ENCODE measurements around the gene LINC01488.

The LINC01488 gene

GRCh38 chr11:69531071-69531716, 49.7 kb downstream of the LINC01488 start:
- no peak for FAIRE-seq
- TF ChIP-seq PAX5 (IDR thresholded peaks at IDR 0.05; ENCODE audit: insufficient read depth, low read length, severe bottlenecking) (no peak), POLR2AphosphoS5 (IDR thresholded peaks at IDR 0.05; ENCODE audit: low read depth, low read length) (no peak), POLR2A (IDR thresholded peaks at IDR 0.05; ENCODE audit: low read depth, low read length) (no peak), POU2F2 (IDR thresholded peaks at IDR 0.05; ENCODE audit: low read depth, low read length) (no peak), SPI1 (IDR thresholded peaks at IDR 0.05; ENCODE audit: low read depth, low read length) (no peak), TAF1 (IDR thresholded peaks at IDR 0.05; ENCODE audit: low read depth, low read length) (no peak)
- DNase-seq (ENCODE audit: insufficient read length, low spot score): no peak

- no peak for TF ChIP-seq SPI1 (IDR thresholded peaks at IDR 0.05; ENCODE audit: low read depth, low read length)
- no peak for TF ChIP-seq TAF1 (IDR thresholded peaks at IDR 0.05; ENCODE audit: low read depth, low read length)
- TF ChIP-seq PAX5 (IDR thresholded peaks at IDR 0.05; ENCODE audit: insufficient read depth, low read length, severe bottlenecking): no peak
- TF ChIP-seq POU2F2 (IDR thresholded peaks at IDR 0.05; ENCODE audit: low read depth, low read length): no peak
- no peak for TF ChIP-seq POLR2AphosphoS5 (IDR thresholded peaks at IDR 0.05; ENCODE audit: low read depth, low read length)
- TF ChIP-seq POLR2A (IDR thresholded peaks at IDR 0.05; ENCODE audit: low read depth, low read length): no peak
- DNase-seq (ENCODE audit: insufficient read length, low spot score) (no peak), FAIRE-seq (no peak)
These were observed 50.2 kb downstream of the LINC01488 start for GRCh38 chr11:69531717-69532088.

- no peak for DNase-seq (ENCODE audit: insufficient read length, low spot score)
- no peak for FAIRE-seq
- no peak for TF ChIP-seq POU2F2 (IDR thresholded peaks at IDR 0.05; ENCODE audit: low read depth, low read length)
- no peak for TF ChIP-seq POLR2AphosphoS5 (IDR thresholded peaks at IDR 0.05; ENCODE audit: low read depth, low read length)
- no peak for TF ChIP-seq TAF1 (IDR thresholded peaks at IDR 0.05; ENCODE audit: low read depth, low read length)
- TF ChIP-seq POLR2A (IDR thresholded peaks at IDR 0.05; ENCODE audit: low read depth, low read length): no peak
- no peak for TF ChIP-seq SPI1 (IDR thresholded peaks at IDR 0.05; ENCODE audit: low read depth, low read length)
- no peak for TF ChIP-seq PAX5 (IDR thresholded peaks at IDR 0.05; ENCODE audit: insufficient read depth, low read length, severe bottlenecking)
These were observed 52.1 kb downstream of the LINC01488 start for GRCh38 chr11:69533296-69534165.

GRCh38 chr11:69534166-69534530, 52.7 kb downstream of the LINC01488 start:
- no peak for DNase-seq (ENCODE audit: insufficient read length, low spot score)
- no peak for FAIRE-seq
- TF ChIP-seq PAX5 (IDR thresholded peaks at IDR 0.05; ENCODE audit: insufficient read depth, low read length, severe bottlenecking) (no peak), POLR2A (IDR thresholded peaks at IDR 0.05; ENCODE audit: low read depth, low read length) (no peak), TAF1 (IDR thresholded peaks at IDR 0.05; ENCODE audit: low read depth, low read length) (no peak), POU2F2 (IDR thresholded peaks at IDR 0.05; ENCODE audit: low read depth, low read length) (no peak), POLR2AphosphoS5 (IDR thresholded peaks at IDR 0.05; ENCODE audit: low read depth, low read length) (no peak), SPI1 (IDR thresholded peaks at IDR 0.05; ENCODE audit: low read depth, low read length) (no peak)

- no peak for TF ChIP-seq TAF1 (IDR thresholded peaks at IDR 0.05; ENCODE audit: low read depth, low read length)
- TF ChIP-seq POLR2AphosphoS5 (IDR thresholded peaks at IDR 0.05; ENCODE audit: low read depth, low read length): no peak
- no peak for TF ChIP-seq SPI1 (IDR thresholded peaks at IDR 0.05; ENCODE audit: low read depth, low read length)
- TF ChIP-seq POLR2A (IDR thresholded peaks at IDR 0.05; ENCODE audit: low read depth, low read length): no peak
- TF ChIP-seq PAX5 (IDR thresholded peaks at IDR 0.05; ENCODE audit: insufficient read depth, low read length, severe bottlenecking): no peak
- no peak for TF ChIP-seq POU2F2 (IDR thresholded peaks at IDR 0.05; ENCODE audit: low read depth, low read length)
- no peak for DNase-seq (ENCODE audit: insufficient read length, low spot score)
- FAIRE-seq: no peak
These were observed 54.4 kb downstream of the LINC01488 start for GRCh38 chr11:69535908-69536307.

GRCh38 chr11:69536406-69536805, 54.9 kb downstream of the LINC01488 start:
- no peak for DNase-seq (ENCODE audit: insufficient read length, low spot score)
- TF ChIP-seq POLR2A (IDR thresholded peaks at IDR 0.05; ENCODE audit: low read depth, low read length) (no peak), POU2F2 (IDR thresholded peaks at IDR 0.05; ENCODE audit: low read depth, low read length) (no peak), TAF1 (IDR thresholded peaks at IDR 0.05; ENCODE audit: low read depth, low read length) (no peak)
- no peak for FAIRE-seq

GRCh38 chr11:69537126-69537525, 55.7 kb downstream of the LINC01488 start:
- TF ChIP-seq TAF1 (IDR thresholded peaks at IDR 0.05; ENCODE audit: low read depth, low read length) (no peak), PAX5 (IDR thresholded peaks at IDR 0.05; ENCODE audit: insufficient read depth, low read length, severe bottlenecking) (no peak)
- DNase-seq (ENCODE audit: insufficient read length, low spot score) (no peak), FAIRE-seq (no peak)

GRCh38 chr11:69537855-69538640, 56.6 kb downstream of the LINC01488 start:
- no peak for FAIRE-seq
- TF ChIP-seq PAX5 (IDR thresholded peaks at IDR 0.05; ENCODE audit: insufficient read depth, low read length, severe bottlenecking) (no peak), POLR2A (IDR thresholded peaks at IDR 0.05; ENCODE audit: low read depth, low read length) (no peak), POLR2AphosphoS5 (IDR thresholded peaks at IDR 0.05; ENCODE audit: low read depth, low read length) (no peak), SPI1 (IDR thresholded peaks at IDR 0.05; ENCODE audit: low read depth, low read length) (no peak), POU2F2 (IDR thresholded peaks at IDR 0.05; ENCODE audit: low read depth, low read length) (no peak), TAF1 (IDR thresholded peaks at IDR 0.05; ENCODE audit: low read depth, low read length) (no peak)
- DNase-seq (ENCODE audit: insufficient read length, low spot score): no peak

GRCh38 chr11:69538854-69539253, 57.4 kb downstream of the LINC01488 start:
- FAIRE-seq: no peak
- DNase-seq (ENCODE audit: insufficient read length, low spot score): no peak
- TF ChIP-seq TAF1 (IDR thresholded peaks at IDR 0.05; ENCODE audit: low read depth, low read length) (no peak), SPI1 (IDR thresholded peaks at IDR 0.05; ENCODE audit: low read depth, low read length) (no peak), POLR2AphosphoS5 (IDR thresholded peaks at IDR 0.05; ENCODE audit: low read depth, low read length) (no peak), PAX5 (IDR thresholded peaks at IDR 0.05; ENCODE audit: insufficient read depth, low read length, severe bottlenecking) (no peak), POLR2A (IDR thresholded peaks at IDR 0.05; ENCODE audit: low read depth, low read length) (no peak), POU2F2 (IDR thresholded peaks at IDR 0.05; ENCODE audit: low read depth, low read length) (no peak)

Measured in GM12891 (cell line).